ENCODE results near the gene CALCR.
A peak's percentile ranks its signal among the peaks of the same experiment; 100 is the strongest.
"Not testable (repeated sequence)": the region's sequence is repeated elsewhere in the genome, so short reads cannot be mapped to it uniquely, and the experiment has no call there.

CALCR gene

DNA sequence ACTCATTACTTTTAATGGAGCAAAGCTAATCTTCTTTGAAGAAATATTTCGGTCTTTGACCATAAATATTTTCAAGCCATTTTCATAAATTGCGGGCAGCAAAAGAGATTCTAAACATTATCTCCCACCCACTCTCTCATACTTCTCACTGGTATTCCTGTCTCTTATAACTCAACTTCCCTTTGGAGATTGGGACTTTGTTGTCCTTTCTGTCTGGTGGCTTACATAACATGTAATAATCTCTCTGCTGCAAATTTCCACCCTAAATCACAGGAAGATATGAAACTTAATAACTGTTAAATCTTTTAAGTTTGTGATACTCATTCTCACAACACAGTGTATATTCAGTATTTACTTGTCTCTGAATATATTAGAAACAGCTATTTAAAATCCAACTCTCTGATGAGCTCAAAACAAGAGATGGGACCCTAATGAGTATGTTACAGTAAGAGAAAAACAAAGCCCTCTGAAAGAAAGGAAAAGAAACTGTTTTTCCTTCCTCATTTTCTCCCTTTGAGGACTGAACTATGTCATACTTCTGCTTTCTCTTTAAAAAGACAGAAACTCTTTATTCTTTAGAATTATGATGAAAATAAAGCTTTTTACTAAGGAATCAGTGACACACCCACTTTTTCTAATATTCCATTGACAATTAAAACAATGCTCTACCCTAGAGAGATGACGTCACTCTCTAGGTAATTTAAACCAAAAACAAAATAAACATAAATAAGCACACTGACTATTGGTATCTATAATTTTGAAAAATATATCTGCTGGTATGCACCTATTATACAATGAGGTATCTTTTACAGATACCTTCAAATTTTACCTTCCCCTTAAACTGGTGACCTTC is 14.7 kb downstream of the CALCR start:
- DNase-seq, result no peak

DNA sequence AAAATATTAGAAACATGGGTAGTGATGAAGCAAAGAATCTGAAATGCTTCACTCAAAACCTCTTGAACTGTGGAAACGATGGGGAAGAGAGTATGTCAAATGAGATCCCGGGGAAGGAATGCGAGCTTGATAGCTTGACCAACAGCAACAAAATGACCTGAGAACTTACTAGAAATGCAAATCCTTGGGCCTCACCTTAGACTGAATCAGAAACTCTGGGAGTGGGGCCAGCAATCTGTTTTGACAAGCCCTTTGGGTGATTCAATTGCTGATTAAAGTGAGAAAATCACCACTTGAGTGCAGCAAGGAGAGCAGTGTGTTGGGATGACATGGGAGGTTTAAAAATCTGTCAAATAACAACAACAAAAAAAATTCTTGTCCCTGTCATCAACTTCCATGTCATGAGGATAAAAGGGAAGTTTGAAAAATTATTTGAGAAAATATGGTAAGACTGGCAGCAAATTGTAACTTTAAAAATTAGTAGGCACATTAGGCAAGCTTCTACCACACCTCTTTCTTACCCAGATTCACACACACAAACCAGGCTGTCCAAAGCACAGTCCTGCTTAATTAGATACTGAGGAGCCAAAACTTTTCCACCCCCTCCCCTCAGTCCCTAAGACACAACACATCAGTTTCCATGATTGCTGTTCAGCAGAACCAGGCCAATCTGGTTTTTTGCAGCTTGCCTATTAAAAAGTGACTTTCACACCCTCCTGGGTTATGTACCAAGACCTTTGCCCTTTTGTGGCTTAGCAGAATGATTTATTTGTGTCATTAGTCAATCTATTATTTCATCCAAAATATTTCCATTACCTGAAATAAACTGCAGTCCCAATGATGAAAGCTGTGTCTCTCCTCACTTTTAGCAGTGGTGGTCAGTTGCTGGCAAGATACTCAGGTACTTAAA is 15.6 kb downstream of the CALCR start:
- no peak for DNase-seq

DNA sequence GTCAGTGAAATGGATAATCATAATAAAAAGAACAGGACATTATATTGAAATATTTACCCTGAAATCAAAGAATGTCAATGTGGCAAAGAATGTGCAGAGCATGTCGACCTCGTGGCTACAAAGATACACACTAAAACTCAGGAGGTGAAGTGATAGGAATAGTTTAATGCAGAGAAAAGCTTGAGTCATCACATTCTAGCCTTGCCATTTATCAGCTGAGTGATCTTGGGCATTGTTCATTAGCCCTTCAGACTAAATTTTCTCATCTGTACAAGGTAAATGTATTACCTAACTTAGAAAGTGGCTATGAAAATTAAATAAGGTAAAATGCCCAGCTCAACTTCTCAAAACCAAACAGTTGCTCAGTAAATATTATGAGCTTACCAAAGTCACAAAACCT is 22.6 kb downstream of the CALCR start:
- DNase-seq, result no peak

DNA sequence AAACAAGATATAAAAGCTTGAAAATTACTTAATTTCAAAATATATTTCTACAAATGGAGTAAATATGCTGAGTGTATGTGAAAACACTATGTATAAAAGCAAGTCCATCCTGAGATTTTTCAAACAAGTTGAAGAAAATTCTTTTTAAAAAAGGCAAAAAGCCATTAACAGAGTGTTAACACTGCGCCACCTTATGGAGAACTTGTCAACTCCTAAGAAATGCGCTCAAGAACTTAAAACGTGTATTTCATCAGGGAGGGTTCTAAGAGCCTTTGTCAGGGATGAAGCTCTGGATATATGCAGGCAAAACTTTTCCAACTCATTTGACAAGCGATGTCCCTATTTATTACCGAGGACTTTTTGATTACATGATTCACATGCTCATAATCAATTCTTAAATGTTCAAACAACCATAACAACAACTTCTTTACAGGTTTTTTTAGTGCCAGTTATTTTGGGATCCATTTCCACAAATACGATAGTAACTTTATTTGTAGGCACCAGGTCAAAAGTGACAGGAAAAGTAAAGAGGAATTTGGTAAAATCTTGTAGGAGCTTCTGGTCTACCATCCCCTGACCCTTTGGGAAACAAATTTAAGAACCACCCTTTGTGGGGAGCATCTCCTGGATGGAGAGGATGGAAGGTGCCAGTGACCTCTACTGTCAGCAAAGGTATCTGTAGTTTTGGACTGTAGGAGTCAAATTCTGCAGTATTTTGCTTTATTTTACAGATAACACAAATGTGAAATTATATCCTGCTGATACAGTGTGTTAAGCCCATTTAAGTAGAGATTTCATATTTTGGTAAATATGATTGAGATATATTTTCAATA is 23.2 kb downstream of the CALCR start:
- DNase-seq, result no peak

DNA sequence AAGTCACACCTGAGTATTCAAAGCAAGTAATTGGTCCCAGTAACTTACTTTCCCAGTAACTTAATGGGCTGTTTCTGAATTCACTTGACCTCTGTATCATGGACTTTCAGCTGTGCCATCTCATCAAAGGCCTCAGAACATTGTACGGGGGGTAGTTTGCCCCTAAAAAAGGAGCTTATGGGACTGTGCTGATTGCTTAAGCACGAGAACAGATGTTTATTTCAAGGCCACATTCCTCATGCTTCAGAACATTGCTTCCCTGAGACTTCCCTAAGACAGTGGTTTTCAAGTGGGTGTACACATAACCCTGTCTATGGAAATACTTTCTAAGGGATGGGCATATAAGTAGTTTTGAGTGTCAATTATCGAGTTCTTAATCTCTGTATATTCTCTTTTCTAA is 26.8 kb downstream of the CALCR start:
- no peak for DNase-seq

DNA sequence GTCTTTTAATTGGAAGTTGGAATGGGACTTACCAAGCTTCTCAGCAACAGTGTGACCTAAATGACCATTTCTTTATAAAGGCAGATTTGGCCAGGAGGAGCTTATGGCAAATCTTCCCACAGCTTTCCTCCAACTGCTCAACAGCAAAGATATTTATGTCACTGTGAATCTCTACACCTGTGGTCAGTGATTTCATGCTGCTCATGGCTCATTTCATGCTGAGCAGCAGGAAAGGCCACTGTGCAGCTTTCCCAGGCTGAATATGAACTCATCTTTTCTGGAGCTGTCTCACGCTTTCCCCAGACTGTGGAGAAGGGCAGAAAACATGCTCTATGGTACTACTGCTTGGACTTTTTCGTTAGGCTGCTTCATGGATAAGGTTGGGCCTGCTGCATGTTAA is 29.8 kb downstream of the CALCR start:
- no peak for DNase-seq

DNA sequence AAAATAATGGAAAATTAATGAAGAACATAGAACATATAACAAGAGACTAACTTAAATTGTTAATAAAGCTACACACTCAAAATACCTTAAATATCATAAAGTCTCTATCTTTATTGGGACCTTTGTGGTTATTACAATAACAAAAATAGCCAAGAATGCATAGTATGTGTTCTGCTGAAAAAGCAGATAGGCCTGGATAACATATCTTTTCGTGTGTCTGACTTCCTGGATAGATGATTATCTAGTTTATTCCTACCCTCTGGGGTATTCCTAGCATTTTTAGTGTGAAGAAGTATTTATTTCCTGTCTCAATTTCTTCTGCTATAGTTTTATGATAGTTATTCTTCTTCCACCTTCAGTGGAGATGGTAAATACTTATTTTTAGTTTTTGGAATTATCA is 36.5 kb downstream of the CALCR start:
- DNase-seq, result no peak

DNA sequence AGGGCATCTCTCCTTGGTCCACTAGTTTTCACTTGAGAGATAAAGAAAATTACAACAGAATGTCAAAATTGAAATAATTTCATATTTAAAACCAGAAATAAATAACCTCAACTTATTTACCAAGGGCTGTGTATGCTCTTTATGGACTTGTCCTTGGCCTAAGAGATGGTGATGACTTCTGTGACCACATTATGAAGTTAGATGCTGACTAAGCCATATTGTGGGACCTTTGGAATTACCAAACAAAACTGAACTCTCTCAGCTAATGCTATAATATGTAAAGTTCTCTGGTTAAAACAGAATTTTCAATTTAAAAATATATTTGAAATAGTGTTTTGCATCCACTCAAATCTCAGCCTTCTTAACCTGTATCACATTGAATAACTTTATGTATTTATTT is 38.9 kb downstream of the CALCR start:
- no peak for DNase-seq

DNA sequence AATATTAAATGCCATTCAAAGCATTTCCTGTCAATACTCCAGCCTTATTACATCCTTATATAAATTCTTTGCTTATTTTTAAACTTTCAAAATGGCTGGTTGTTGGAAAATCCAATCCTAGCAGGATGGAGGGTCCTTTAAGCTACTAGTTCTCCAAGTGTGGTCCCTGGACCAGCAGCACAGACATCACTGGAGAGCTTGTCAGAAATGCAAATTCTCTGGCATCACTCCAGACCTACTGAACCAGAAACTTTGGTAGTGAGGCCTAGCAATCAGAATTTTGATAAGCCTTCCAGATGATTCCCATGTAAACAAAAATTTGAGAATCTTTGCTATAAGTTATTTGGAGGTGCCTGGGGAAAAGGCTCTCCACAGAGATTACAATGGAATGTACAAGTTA is 43.8 kb downstream of the CALCR start:
- peak; percentile 61 for DNase-seq

DNA sequence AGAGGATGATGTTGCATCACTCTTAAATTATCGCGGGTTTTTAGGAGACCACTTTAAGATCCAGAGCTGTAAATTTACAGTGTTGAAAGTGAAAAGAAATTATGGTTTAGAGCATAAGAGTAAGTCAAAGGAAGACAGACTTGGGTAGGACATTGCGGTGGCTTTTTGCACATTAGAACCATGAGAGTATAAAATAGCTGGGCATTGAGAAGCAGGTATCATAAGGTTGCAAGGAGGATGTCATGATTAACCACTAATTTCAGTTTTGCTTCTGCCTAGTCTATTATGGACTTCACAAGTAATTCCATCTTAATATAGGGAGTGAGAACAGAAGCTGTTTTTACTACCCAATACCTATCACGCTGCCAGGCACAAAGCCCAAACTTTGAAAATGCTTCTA is 57.7 kb downstream of the CALCR start:
- DNase-seq, result no peak

DNA sequence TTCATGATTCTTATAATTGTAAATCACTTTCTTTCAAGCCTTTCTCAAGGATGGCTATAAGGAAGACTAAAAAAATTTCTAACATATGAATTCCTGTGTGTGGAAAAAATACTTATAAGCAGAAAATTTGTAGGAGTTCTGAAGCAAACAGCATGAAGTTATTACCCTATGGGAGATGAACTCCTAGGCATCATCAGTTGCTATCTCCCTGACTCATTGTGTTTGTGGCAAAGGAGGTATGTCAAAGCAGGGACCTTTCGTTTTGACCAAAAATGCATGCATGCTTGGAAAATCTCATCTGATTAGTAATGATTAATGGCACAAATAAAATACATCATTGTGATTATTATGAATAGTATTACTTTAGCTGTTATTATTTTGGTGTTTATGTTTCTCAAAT is 59.4 kb downstream of the CALCR start:
- no peak for DNase-seq

DNA sequence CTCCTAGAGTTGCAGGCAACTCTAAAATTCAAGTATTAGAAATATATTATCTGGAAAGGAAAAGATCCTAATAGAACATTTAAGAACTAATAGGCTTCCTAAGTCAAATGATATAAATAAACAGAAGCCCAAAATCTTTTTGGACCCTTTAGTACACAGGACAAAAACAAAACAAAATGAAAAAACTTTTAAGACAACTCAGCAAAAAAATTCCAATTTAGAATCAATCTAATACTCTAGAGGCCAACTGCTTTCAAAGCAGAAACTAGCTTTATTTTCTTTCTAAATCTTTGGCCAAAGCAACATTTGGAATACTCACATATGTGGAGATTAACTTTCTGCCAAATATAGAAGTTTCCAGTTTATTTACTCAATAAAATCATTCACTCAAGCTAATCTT is 65.2 kb downstream of the CALCR start:
- no peak for DNase-seq

DNA sequence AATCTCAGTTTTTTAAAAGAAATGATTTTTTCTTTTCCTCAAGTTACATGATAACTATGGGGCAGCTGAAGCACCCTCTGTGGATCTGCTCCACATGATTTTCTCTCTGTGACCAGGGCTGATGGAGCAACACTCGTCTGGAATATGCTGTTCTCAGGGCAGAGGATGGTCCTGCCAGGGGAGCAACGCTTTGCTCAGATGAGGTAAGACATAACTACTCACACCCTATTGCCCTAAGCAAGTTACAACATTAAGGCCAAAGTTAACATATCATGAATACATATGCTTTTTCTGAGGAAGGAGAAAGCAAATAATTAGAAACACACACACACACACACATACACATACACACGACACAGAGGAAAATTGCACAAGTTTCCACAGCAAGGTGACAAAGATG is 71.4 kb downstream of the CALCR start:
- DNase-seq, result no peak

DNA sequence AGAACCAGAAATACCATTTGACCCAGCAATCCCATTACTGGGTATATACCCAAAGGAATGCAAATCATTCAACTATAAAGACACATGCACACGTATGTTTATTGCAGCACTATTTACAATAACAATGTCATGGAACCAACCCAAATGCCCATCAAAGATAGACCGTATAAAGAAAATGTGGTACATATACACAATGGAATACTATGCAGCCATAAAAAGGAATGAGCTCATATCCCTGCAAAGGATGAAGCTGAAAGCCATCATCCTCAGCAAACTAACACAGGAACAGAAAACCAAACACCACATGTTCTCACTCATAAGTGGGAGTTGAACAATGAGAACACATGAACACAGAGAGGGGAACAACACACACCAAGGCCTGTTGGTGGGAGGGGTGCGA is 82.7 kb downstream of the CALCR start:
- not testable (repeated sequence) for DNase-seq

DNA sequence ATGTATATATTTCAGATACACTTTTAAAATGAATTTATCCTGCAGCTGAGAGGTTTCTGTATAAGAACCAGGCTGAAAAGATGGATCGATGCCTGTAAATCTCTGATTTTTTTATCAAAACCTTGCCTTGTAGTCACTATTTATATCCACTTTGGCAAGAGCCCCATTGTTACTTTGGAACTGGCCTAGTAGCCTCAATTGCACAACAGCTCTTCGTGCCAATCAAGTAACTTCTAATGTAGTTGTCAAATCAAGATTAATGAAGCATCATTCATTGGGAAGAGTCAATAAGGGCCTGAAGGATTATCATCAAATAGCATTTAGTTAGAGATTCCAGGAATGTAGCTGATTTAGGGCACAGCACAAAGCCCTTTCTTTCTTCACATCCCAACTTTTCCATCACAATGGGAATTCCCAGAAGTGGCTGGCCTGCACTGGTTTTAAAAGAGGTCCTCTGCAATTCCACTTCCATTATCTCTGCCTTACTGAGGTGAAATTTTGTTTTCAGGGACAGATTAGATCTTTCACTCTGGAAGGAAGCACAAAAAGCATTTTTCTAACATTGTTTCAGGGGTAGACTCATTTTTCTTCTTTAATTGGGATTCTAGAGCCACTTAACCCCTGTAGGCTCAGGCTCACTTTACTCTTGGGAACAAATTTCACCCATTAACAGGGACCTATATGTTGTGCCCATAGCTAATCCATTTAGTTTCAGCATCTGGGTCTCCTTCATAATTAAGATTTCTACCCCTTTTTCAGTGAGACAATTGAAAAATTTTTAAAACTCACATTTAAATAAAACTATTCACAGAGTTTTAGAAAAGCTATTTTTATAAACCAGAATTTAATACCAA is 97.8 kb downstream of the CALCR start:
- no peak for DNase-seq

DNA sequence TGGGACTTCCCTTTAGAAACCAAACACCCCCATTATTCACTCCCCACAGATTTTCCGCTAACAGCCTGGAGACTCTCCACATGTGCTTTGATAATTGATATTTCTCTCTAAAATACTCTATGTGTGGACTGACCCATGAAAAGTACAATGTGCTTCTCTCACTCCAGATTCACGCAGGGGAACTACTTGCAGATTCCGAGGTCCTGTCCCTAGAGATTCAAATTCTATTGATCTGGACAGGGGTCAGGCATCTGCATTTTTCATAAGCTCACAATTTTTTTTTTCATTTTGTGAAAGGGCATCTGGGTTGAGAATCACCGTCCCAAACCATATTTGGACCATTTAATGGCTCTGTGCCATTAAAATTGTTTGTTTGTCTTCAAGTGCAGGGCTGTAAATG is 98.7 kb downstream of the CALCR start:
- DNase-seq, result no peak

DNA sequence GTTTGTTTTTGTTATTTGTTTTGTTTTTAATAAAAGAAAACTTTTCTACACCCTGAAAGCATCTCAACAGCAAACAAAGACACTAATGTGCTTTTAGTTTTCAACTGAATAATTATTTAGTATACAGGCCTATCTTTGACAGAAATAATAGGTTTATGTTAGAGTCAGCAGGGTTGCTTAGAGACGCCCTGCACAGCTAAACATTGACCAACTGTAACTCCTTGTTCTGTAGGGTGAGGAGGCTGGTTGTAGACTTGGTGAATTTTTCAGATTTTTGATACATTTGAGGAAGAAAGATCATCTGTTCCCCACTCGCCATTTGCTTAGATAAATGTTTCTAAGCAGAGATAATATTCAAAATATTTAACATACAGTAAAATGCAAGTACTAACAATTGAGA is 103.1 kb downstream of the CALCR start:
- DNase-seq, result no peak

DNA sequence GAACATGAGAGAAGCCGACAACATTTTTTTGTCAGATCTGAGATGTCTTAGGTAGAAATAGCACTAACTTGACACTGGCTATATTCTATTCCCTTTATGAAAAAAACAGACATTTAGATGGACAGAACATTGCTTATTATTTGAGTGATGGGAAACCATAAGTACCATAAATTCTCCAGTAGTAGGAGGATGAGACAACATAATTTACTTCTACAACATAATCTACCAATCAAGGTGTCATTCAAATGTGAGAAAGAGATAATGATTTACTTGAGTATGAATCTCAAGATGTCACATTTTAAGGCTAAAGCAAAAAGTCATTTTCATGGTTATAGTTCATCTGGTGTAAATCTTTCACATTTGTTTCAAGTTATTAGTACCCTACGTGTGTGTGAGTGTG is 110.8 kb downstream of the CALCR start:
- no peak for DNase-seq

DNA sequence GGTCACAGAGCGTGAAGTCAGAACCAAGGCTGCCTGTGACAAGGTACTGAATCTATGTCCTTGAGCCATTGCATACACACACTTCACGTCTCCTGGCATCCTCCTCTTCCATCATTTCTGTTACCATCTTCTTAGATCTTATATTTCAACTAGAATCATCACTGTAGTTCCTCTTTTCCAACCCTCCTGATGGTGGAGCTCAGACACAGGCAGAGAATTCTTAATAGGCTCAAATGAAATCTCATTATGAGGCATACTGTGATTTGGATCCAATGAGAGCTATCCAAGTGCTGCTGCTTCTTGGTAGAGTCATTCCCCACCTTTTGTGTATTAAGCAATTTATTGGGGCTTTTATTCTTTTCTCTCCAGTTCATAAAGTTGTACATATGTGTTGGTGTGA is 113.2 kb downstream of the CALCR start:
- DNase-seq, result no peak

DNA sequence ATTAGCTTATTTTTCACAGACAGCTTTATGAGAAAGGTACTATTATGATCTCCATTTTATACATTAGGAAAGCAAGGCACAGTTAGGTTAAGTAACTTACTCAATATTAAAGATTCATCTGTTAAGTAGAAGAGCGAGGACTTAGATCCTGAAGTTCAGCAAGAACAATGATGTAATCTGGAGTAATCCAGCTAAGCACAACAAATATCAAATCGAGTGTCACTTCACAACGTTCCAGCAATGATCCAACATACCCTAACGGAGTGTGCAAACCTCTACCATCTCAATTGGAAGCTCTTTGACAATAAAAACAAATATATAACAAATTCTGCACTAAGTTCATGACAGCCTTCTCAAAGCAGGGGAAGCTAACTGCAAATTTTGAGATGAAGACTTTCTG is 121.3 kb downstream of the CALCR start:
- DNase-seq, result no peak

DNA sequence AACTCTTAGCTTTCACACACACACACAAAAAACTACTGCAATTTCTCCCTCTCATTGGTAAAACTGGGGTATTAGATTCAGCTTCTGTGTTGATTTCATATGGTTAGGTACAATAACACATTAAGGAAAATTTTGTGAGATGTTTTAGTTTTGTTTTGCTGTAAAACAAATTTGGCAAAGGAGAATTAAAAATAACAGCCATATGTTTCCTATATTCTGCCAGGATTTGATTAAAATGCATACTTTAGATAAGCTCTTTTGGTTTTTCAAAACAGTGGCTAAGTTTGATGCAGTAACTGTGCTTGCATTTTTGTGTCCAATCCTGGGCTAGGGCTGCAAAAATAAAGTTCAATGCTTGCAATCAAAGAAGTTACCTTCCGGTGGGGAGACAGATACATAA is 126.3 kb downstream of the CALCR start:
- DNase-seq, result no peak

DNA sequence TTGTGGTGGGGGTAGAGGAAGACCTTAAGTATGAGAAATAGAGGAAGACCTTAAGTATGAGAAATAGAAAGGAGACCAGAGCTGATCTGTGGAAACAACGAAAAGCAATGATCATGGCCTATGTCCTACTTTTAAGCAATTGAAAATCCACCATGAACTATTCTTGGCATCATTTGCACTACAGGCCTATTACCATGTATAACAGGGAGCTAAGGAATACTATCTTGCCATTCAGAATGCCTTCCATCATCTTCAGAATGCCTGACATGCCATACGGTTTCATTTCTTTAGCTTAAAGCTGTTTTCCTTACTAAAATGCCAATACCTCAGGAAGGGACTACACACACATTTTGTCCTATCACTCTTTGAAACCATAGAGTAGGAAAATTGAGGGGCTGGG is 127.0 kb downstream of the CALCR start:
- DNase-seq, result no peak

All from NCI-H524 treated with DMSO at 0.1 percent for 48 hours (cell line).